ENCODE measurements around the gene CDCA8. TPM values are rescaled to one million over a fixed set of nuclear protein-coding genes. Genes with fewer than 3 reads are reported as not detected.

The CDCA8 gene
- total and polyA plus RNA-seq, 8 donors, result 3.4 to 32.6 (median 14.4) TPM

- Histone ChIP-seq H3K36me3 (no peaks in the 10 kb centered on the region), H3K4me3 (no peak overlapping the region), H3K27ac (no peak overlapping the region), H3K4me1 (no peaks in the 10 kb centered on the region), H3K27me3 (peaks cover 0 to 27% of the 10 kb centered on the region in 2 donors), H3K9me3 (no peaks in the 10 kb centered on the region)
- intact Hi-C loops (cut with DNase I), result no loop called here
- DNase-seq, result no peak
- TF ChIP-seq CTCF (IDR thresholded peaks at IDR 0.05), result no peak
- ATAC-seq, result no peak
These were observed 33.7 kb downstream of the CDCA8 start for GRCh38 chr1:37725851-37726613.

- TF ChIP-seq CTCF (IDR thresholded peaks at IDR 0.05), result no peak
- no peak overlapping the region for H3K27ac ChIP-seq
- no peak overlapping the region for H3K4me3 ChIP-seq
- peaks cover 0 to 27% of the 10 kb centered on the region in 2 donors for H3K27me3 ChIP-seq
- no peak for ATAC-seq
- H3K36me3 ChIP-seq, result no peaks in the 10 kb centered on the region
- DNase-seq, result no peak
- intact Hi-C loops (cut with DNase I), result no loop called here
- H3K9me3 ChIP-seq, result no peaks in the 10 kb centered on the region
- no peaks in the 10 kb centered on the region for H3K4me1 ChIP-seq
These were observed 34.7 kb downstream of the CDCA8 start for GRCh38 chr1:37726751-37727585.

GRCh38 chr1:37728416-37728815 is 36.1 kb downstream of the CDCA8 start:
- intact Hi-C loops (cut with DNase I), result no loop called here
- TF ChIP-seq CTCF (IDR thresholded peaks at IDR 0.05), result no peak
- no peaks in the 10 kb centered on the region for H3K9me3 ChIP-seq
- no peak overlapping the region for H3K27ac ChIP-seq
- ATAC-seq (no peak), DNase-seq (no peak)
- H3K4me3 ChIP-seq, result no peak overlapping the region
- peaks cover 1 to 32% of the 10 kb centered on the region in 2 donors for H3K27me3 ChIP-seq
- no peaks in the 10 kb centered on the region for H3K4me1 ChIP-seq
- no peaks in the 10 kb centered on the region for H3K36me3 ChIP-seq

GRCh38 chr1:37730376-37730775 is 38.1 kb downstream of the CDCA8 start:
- intact Hi-C loops (cut with DNase I), result no loop called here
- Histone ChIP-seq H3K9me3 (no peaks in the 10 kb centered on the region), H3K4me1 (no peaks in the 10 kb centered on the region), H3K27me3 (peaks cover 7 to 43% of the 10 kb centered on the region in 2 donors), H3K36me3 (no peaks in the 10 kb centered on the region), H3K27ac (no peak overlapping the region), H3K4me3 (no peak overlapping the region)
- DNase-seq (no peak), ATAC-seq (no peak)
- no peak for TF ChIP-seq CTCF (IDR thresholded peaks at IDR 0.05)

Data from left lung (tissue), 10 donors.